ENCODE results near the gene FZD10.

FZD10 gene

DNA sequence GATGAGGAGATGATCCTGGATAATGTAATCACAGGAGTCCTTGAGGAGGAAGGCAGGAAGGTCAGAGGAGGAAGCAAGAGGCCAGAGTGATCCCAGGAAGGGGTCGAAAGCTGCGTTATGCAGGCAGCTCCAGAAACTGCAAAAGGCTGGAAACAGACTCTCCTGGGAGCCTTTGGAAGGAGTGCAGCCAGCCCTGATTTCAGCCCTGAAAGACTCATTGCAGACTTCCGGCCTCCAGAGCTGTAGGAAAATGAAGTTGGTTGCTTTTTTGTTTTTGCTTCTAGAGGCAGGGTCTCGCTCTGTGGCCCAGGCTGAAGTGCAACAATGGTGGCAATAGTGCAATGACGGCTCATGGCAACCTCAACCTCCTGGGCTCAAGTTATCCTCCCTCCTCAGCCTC, 44.6 kb upstream of the FZD10 start:
- Histone ChIP-seq H3K79me2 (no peaks in the 10 kb centered on the region), H3K4me1 (no peaks in the 10 kb centered on the region), H3K36me3 (ENCODE audit: control insufficient read depth, insufficient read depth, low read length) (no peaks in the 10 kb centered on the region), H3K9me3 (ENCODE audit: control insufficient read depth, low read length) (no peaks in the 10 kb centered on the region), H3K4me2 (ENCODE audit: low read length) (no peak overlapping the region), H3K27ac (no peak overlapping the region), H3K4me3 (ENCODE audit: low read depth, low read length) (no peak overlapping the region), H3K9ac (no peak overlapping the region), H2AFZ (no peak overlapping the region), H3K27me3 (ENCODE audit: control insufficient read depth, insufficient read depth, low read length) (no peaks in the 10 kb centered on the region)
- TF ChIP-seq, protein P1, sequence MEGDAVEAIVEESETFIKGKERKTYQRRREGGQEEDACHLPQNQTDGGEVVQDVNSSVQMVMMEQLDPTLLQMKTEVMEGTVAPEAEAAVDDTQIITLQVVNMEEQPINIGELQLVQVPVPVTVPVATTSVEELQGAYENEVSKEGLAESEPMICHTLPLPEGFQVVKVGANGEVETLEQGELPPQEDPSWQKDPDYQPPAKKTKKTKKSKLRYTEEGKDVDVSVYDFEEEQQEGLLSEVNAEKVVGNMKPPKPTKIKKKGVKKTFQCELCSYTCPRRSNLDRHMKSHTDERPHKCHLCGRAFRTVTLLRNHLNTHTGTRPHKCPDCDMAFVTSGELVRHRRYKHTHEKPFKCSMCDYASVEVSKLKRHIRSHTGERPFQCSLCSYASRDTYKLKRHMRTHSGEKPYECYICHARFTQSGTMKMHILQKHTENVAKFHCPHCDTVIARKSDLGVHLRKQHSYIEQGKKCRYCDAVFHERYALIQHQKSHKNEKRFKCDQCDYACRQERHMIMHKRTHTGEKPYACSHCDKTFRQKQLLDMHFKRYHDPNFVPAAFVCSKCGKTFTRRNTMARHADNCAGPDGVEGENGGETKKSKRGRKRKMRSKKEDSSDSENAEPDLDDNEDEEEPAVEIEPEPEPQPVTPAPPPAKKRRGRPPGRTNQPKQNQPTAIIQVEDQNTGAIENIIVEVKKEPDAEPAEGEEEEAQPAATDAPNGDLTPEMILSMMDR (IDR thresholded peaks at IDR 0.05): no peak

DNA sequence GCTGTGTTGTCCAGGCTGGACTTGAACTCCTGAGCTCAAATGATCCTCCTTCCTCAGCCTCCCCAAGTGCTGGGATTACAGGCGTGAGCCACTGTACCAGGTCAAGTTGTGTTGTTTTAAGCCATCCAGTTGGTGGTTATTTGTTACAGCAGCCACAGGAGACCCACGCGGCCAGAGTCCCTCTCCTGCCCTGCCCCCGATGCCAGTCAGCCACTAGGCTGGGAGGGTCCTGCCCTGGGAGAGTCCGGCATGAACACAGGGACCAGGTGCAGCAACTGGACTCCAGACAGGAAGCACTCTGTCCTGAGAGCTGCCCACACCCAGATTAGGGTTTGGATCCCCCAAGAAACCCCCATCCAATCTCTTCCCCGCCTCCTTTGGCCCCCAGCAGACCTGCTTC, 44.1 kb upstream of the FZD10 start:
- H2AFZ ChIP-seq: no peak overlapping the region
- H3K36me3 ChIP-seq (ENCODE audit: control insufficient read depth, insufficient read depth, low read length): no peaks in the 10 kb centered on the region
- no peaks in the 10 kb centered on the region for H3K4me1 ChIP-seq
- TF ChIP-seq, protein P1 (IDR thresholded peaks at IDR 0.05): no peak
- H3K79me2 ChIP-seq: no peaks in the 10 kb centered on the region
- H3K27me3 ChIP-seq (ENCODE audit: control insufficient read depth, insufficient read depth, low read length): no peaks in the 10 kb centered on the region
- H3K9ac ChIP-seq: no peak overlapping the region
- H3K4me2 ChIP-seq (ENCODE audit: low read length): no peak overlapping the region
- no peak overlapping the region for H3K27ac ChIP-seq
- no peak overlapping the region for H3K4me3 ChIP-seq (ENCODE audit: low read depth, low read length)
- H3K9me3 ChIP-seq (ENCODE audit: control insufficient read depth, low read length): no peaks in the 10 kb centered on the region

DNA sequence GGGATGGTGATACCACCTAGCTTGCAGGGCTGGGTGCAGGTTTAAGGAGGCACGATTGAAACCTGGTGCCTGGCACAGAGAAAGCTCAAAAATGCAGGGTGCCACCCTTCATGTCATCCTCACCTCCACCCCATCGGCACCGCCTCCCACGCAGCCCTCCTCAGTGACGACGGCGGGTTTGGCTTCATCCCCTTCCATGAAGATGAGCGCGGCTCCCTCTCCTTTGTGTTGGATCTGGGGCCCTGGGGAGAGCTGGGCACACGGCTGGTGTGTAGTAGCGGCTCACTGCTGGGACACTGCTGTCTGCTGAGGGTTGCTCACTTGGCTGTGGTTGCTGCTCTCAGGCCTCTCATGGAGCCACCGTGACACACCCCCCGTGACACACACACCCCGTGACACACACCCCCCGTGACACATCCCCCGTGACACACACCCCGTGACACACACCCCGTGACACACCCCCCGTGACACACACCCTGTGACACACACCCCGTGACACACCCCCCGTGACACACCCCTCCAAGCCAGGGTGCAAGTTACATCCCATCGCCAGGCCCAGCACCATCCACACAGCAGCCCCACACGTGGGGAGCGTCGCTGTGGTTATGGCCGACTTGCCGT, 42.9 kb upstream of the FZD10 start:
- Histone ChIP-seq H3K4me2 (ENCODE audit: low read length) (no peak overlapping the region), H3K79me2 (no peaks in the 10 kb centered on the region), H3K4me1 (no peaks in the 10 kb centered on the region), H2AFZ (no peak overlapping the region), H3K9me3 (ENCODE audit: control insufficient read depth, low read length) (no peaks in the 10 kb centered on the region), H3K36me3 (ENCODE audit: control insufficient read depth, insufficient read depth, low read length) (no peaks in the 10 kb centered on the region), H3K27ac (no peak overlapping the region), H3K9ac (no peak overlapping the region), H3K4me3 (ENCODE audit: low read depth, low read length) (no peak overlapping the region), H3K27me3 (ENCODE audit: control insufficient read depth, insufficient read depth, low read length) (no peaks in the 10 kb centered on the region)
- TF ChIP-seq, protein P1 (IDR thresholded peaks at IDR 0.05): no peak

DNA sequence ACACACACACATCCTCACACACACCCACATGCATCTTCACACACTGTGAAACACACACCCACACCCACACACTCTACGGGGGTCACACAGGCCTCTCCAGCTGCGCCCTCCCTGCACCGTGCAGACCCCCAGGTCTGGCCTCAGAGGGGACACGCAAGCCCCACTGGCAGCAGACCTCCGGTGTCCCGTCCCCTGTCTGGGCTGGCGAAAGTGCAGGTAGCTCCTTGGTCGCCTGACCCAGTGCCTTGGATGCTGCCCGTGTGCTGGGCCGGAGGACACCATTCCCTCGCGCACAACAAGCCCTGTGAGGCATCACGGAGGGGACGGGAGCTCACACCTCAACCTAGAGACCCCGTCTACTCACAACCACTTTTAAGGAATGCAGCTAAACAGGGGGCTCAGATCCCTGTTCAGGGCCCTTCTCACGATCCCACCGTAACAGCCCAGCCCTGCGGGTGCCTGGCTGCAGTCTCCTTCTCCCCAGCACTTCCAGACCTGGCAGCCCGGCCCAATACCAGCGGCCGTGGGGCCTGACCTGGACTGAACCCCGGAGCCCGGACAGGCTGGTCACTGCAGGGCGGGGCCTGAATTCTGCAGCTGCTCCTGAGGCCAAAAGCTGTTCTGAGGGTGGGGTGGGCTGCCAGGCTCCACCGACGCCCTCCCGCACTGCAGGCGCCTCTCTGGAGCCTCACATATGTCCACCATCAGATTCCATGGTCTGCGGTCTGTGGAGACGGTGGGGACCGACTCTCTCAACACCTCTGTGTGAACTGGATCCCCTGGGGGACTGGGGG, 42.1 kb upstream of the FZD10 start:
- Histone ChIP-seq H3K4me3 (ENCODE audit: low read depth, low read length) (no peak overlapping the region), H3K9me3 (ENCODE audit: control insufficient read depth, low read length) (no peaks in the 10 kb centered on the region), H3K36me3 (ENCODE audit: control insufficient read depth, insufficient read depth, low read length) (no peaks in the 10 kb centered on the region), H3K27ac (no peak overlapping the region), H3K4me1 (no peaks in the 10 kb centered on the region), H3K79me2 (no peaks in the 10 kb centered on the region), H3K27me3 (ENCODE audit: control insufficient read depth, insufficient read depth, low read length) (no peaks in the 10 kb centered on the region), H2AFZ (no peak overlapping the region), H3K9ac (no peak overlapping the region), H3K4me2 (ENCODE audit: low read length) (no peak overlapping the region)
- TF ChIP-seq, protein P1 (IDR thresholded peaks at IDR 0.05): no peak

All from parathyroid adenoma (tissue), 2 donors.